Neural progenitor cell (in vitro differentiated cells): ENCODE data around the gene STK36. TPM values are rescaled to one million over a fixed set of nuclear protein-coding genes. Genes with fewer than 3 reads are reported as not detected.

Source experiments
- DNase-seq: peaks from one replicate; pipeline ENCODE4 v3.0.0-alpha.2; 2016; ENCODE audit warnings: low spot score
- H2AFZ ChIP-seq: fragments of 200-600 bp; sonication (generic); replicated peaks from 2 replicates; pipeline ENCODE4 v1.6.1; 2016; ENCODE audit warnings: antibody characterized with exemption
- H3F3A ChIP-seq: fragments of 200-600 bp; sonication (generic); 2 replicates; pipeline ENCODE4 v1.6.1; 2016; ENCODE audit warnings: antibody characterized with exemption, low read depth
- H3K27ac ChIP-seq: fragments of 200-600 bp; sonication (generic); 2 replicates; pipeline ENCODE4 v1.5.1; 2016; ENCODE audit warnings: mild to moderate bottlenecking
- H3K27me3 ChIP-seq: fragments of 200-600 bp; sonication (generic); 2 replicates; pipeline ENCODE4 v1.6.1; 2016; ENCODE audit warnings: mild to moderate bottlenecking, moderate library complexity
- H3K36me3 ChIP-seq: fragments of 200-600 bp; sonication (generic); 2 replicates; pipeline ENCODE4 v1.5.1; 2016
- H3K4me1 ChIP-seq: fragments of 200-600 bp; sonication (generic); 2 replicates; pipeline ENCODE4 v1.6.1; 2016; ENCODE audit warnings: mixed run types
- H3K4me2 ChIP-seq: fragments of 200-600 bp; sonication (generic); 2 replicates; pipeline ENCODE4 v1.6.1; 2016
- H3K4me3 ChIP-seq: fragments of 200-600 bp; sonication (generic); 2 replicates; pipeline ENCODE4 v1.5.1; 2016
- H3K79me2 ChIP-seq: fragments of 200-600 bp; sonication (generic); 2 replicates; pipeline ENCODE4 v1.6.1; 2016; ENCODE audit warnings: low read depth
- H3K9ac ChIP-seq: fragments of 200-600 bp; sonication (generic); 2 replicates; pipeline ENCODE4 v1.6.1; 2016
- H3K9me3 ChIP-seq: fragments of 200-600 bp; sonication (generic); 2 replicates; pipeline ENCODE4 v1.5.1; 2016; ENCODE audit warnings: low read depth
- H4K20me1 ChIP-seq: fragments of 200-600 bp; sonication (generic); 2 replicates; pipeline ENCODE4 v1.6.1; 2016; ENCODE audit warnings: low read depth
- H3K27ac Mint-ChIP-seq: 3 replicates; pipeline ENCODE4 v1.8.0; 2021; ENCODE audit warnings: mixed read lengths
- H3K27me3 Mint-ChIP-seq: 2 replicates; pipeline ENCODE4 v1.8.0; 2022; ENCODE audit warnings: low read depth, mild to moderate bottlenecking, inconsistent platforms, moderate library complexity, mixed read lengths; ENCODE audit not compliant: insufficient read depth
- H3K36me3 Mint-ChIP-seq: 3 replicates; pipeline ENCODE4 v1.8.0; 2021; ENCODE audit warnings: mixed read lengths
- H3K4me1 Mint-ChIP-seq: 3 replicates; pipeline ENCODE4 v1.8.0; 2021; ENCODE audit warnings: mixed read lengths
- H3K4me3 Mint-ChIP-seq: 3 replicates; pipeline ENCODE4 v1.8.0; 2021; ENCODE audit warnings: mild to moderate bottlenecking, moderate library complexity, mixed read lengths
- H3K9me3 Mint-ChIP-seq: 3 replicates; pipeline ENCODE4 v1.8.0; 2020; ENCODE audit warnings: mixed read lengths
- CTCF ChIP-seq: fragments of 200-600 bp; sonication (generic); IDR thresholded peaks from 2 replicates; pipeline ENCODE4 v1.5.1; 2017; ENCODE audit warnings: antibody characterized with exemption, mild to moderate bottlenecking
- EZH2 ChIP-seq: fragments of 200-600 bp; sonication (generic); IDR thresholded peaks from 2 replicates; pipeline ENCODE4 v1.6.1; 2017; ENCODE audit warnings: antibody characterized with exemption, mild to moderate bottlenecking, moderate library complexity
- EZH2phosphoT487 ChIP-seq: fragments of 200-600 bp; sonication (generic); IDR thresholded peaks from 2 replicates; pipeline ENCODE4 v1.6.1; 2017; ENCODE audit warnings: antibody characterized with exemption
- total RNA-seq: library from RNA; depleted of rRNA; stranded (reverse); fragments of >200 nt; gene quantifications from 2 replicates; pipeline ENCODE4 v1.2.3, GENCODE V29; 2015; ENCODE audit warnings: low replicate concordance

The STK36 gene
- total RNA-seq, 1 donor from 2014 or later: 61.4 TPM

DNA sequence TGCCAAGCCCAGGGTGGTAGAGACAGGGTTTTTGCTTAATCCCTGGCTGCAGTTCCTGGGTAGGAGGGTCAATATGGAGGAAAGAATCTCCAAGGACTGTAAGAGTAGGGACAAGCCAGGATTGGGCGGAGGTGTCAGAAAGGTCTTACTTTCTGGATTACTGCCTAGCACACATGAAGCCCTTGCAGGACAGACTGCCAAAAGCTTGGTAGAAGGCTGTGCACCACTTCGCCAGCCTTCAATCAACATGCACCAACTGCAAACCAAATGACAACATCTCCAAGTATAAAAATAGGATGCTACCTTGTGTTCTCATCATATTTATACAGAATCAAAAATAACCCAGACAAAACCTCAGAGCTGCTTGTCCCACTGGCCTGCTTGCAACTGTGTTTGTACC lies 16.1 kb upstream of the STK36 start:
- Histone ChIP-seq H3K27ac (no peak overlapping the region), H3K4me3 (no peak overlapping the region), H3K4me2 (no peak overlapping the region), H3K4me1 (peaks cover 3% of the 10 kb centered on the region), H4K20me1 (no peaks in the 10 kb centered on the region), H3K27me3 (no peaks in the 10 kb centered on the region), H3K36me3 (peaks cover 4% of the 10 kb centered on the region), H3F3A (peaks cover 9% of the 10 kb centered on the region), H3K79me2 (peaks cover 26% of the 10 kb centered on the region), H3K9ac (no peak overlapping the region), H2AFZ (no peak overlapping the region), H3K9me3 (no peaks in the 10 kb centered on the region)
- H3K9me3 Mint-ChIP-seq: no peaks in the 10 kb centered on the region
- peaks cover 5% of the 10 kb centered on the region for H3K27me3 Mint-ChIP-seq
- peaks cover 14% of the 10 kb centered on the region for H3K36me3 Mint-ChIP-seq
- no peak overlapping the region for H3K4me3 Mint-ChIP-seq
- DNase-seq: no peak
- H3K4me1 Mint-ChIP-seq: peaks cover 23% of the 10 kb centered on the region
- H3K27ac Mint-ChIP-seq: no peak overlapping the region
- TF ChIP-seq CTCF: no peak
- TF ChIP-seq EZH2: no peak
- no peak for TF ChIP-seq EZH2phosphoT487

- no peaks in the 10 kb centered on the region for H3K9me3 Mint-ChIP-seq
- peaks cover 26% of the 10 kb centered on the region for H3K79me2 ChIP-seq
- peaks cover 14% of the 10 kb centered on the region for H3K36me3 Mint-ChIP-seq
- H3K27me3 ChIP-seq: no peaks in the 10 kb centered on the region
- H3F3A ChIP-seq: peaks cover 9% of the 10 kb centered on the region
- H3K4me1 Mint-ChIP-seq: peaks cover 23% of the 10 kb centered on the region
- peak overlapping the region; percentile 97 for H3K4me2 ChIP-seq
- peak overlapping the region; percentile 48 for H3K27ac Mint-ChIP-seq
- peak overlapping the region; percentile 69 for H3K27ac ChIP-seq
- H3K4me1 ChIP-seq: peaks cover 3% of the 10 kb centered on the region
- H2AFZ ChIP-seq: peak overlapping the region; percentile 97
- H3K36me3 ChIP-seq: peaks cover 4% of the 10 kb centered on the region
- H3K27me3 Mint-ChIP-seq: peaks cover 9% of the 10 kb centered on the region
- DNase-seq: peak; percentile 70
- H3K9ac ChIP-seq: peak overlapping the region; percentile 77
- H4K20me1 ChIP-seq: no peaks in the 10 kb centered on the region
- H3K9me3 ChIP-seq: no peaks in the 10 kb centered on the region
- H3K4me3 Mint-ChIP-seq: peak overlapping the region; percentile 99
- no peak for TF ChIP-seq EZH2phosphoT487
- peak; percentile 60 for TF ChIP-seq CTCF
- peak overlapping the region; percentile 95 for H3K4me3 ChIP-seq
These were observed 13.1 kb upstream of the STK36 start for GRCh38 chr2:218658671-218659257.

DNA sequence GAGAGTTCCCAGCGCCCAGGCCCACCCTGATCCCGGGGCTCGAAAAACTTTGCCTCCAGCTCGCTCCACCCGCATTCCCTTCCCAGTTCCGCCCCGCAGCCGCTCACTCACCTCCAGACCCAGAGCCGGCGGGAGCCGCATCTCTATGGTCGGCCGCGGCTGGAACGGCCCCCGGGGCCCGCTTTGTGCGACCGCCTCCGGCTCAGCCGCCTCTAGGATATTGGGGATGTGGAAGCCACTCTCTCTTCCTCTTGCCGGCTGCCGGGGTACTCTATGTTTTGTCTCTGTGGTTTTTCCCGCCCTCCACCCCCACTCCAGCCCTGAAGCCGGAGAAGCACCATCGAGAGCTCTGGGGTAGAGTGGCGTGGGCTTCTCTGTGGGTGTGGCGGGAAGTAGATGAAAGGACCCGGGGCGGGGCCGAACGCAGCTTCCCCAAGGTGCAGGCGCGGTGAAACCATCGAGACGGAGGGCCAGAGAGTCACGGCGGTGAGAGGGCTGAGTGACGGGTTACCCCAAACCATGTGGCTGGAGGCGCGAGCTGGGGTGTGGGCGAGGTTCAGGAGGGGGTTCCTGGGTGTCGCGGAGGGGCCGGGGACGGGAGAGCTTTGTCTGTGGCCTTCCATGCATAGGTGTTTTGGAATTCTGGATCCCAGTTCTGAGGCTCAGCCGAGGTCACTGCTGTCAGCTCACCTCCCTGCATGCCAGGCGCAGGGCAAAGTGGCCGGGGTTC lies 12.5 kb upstream of the STK36 start, which contains the start of the genes BCS1L and ZNF142:
Gene BCS1L, plus strand, starts transcription at position 426 of the 730 bp plus-strand sequence. CDS start 1,305 bp downstream, outside the sequence.
Gene ZNF142, minus strand, starts transcription at position 366 of the 730 bp plus-strand sequence. CDS start 3,194 bp downstream, outside the sequence.
- Histone ChIP-seq H3K27me3 (no peaks in the 10 kb centered on the region), H4K20me1 (no peaks in the 10 kb centered on the region), H3F3A (peaks cover 9% of the 10 kb centered on the region), H3K4me1 (peaks cover 3% of the 10 kb centered on the region), H3K4me3 (peak within 1 kb of the TSS; percentile 95), H3K9ac (peak within 1 kb of the TSS; percentile 77), H3K4me2 (peak within 1 kb of the TSS; percentile 97), H3K27ac (peak within 1 kb of the TSS; percentile 69), H3K79me2 (peaks cover 26% of the 10 kb centered on the region), H2AFZ (peak within 1 kb of the TSS; percentile 97), H3K36me3 (peaks cover 4% of the 10 kb centered on the region), H3K9me3 (no peaks in the 10 kb centered on the region)
- TF ChIP-seq EZH2 (no peak), CTCF (no peak), EZH2phosphoT487 (no peak)
- DNase-seq: peak; percentile 94
- H3K9me3 Mint-ChIP-seq: no peaks in the 10 kb centered on the region
- H3K4me1 Mint-ChIP-seq: peaks cover 23% of the 10 kb centered on the region
- H3K4me3 Mint-ChIP-seq: peak within 1 kb of the TSS; percentile 99
- peaks cover 9% of the 10 kb centered on the region for H3K27me3 Mint-ChIP-seq
- H3K36me3 Mint-ChIP-seq: peaks cover 17% of the 10 kb centered on the region
- H3K27ac Mint-ChIP-seq: peak within 1 kb of the TSS; percentile 96
